HG02973 (cell line): ENCODE measurements around the gene COL23A1.

Experiments used
- ATAC-seq: cut with Tn5 transposase; IDR thresholded peaks from one replicate; pipeline ENCODE4 v1.9.1; 2021; ENCODE audit warnings: moderate library complexity; ENCODE audit not compliant: unreplicated experiment

The COL23A1 gene

DNA sequence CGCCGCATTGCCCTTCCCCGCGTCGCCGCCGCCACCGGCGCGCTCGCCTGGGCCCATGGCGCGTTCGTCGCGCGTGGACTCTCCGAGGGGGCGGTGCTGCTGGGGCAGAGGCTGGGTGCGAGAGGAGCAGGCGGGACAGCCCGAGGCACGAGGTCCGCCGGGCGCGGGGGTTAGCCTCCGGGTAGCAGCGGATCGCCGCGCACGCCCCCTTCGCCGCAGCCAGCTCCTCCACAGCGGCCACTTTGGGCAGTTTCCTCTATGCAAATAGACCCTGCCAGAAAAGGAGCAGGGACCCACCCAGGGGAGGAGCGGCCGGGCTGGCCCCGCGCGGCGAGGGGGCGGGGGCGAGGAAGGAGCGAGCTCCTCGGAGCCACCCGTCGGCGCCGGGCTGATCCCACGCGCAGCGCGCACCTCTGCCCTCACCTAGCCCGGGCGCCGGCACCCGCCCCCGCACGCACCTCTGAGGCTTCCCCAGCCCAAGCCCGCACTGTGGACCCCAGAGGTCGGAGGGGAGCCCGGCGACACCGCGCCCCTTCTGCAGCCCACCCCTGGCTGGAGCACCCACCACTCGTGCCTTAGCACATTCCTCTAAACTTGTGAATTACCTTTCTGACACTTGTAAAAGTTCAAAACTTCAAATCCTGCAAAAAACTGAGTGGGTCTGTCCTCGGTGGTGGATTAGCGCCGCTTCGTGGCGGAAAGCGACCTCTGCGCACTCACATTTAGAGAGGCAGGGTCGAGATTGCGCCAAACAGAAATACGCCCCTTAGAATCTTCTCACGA is at the start of gene COL23A1:
COL23A1 (minus strand) TSS at position 253 of the 783 bp plus-strand sequence.
- no peak for ATAC-seq

DNA sequence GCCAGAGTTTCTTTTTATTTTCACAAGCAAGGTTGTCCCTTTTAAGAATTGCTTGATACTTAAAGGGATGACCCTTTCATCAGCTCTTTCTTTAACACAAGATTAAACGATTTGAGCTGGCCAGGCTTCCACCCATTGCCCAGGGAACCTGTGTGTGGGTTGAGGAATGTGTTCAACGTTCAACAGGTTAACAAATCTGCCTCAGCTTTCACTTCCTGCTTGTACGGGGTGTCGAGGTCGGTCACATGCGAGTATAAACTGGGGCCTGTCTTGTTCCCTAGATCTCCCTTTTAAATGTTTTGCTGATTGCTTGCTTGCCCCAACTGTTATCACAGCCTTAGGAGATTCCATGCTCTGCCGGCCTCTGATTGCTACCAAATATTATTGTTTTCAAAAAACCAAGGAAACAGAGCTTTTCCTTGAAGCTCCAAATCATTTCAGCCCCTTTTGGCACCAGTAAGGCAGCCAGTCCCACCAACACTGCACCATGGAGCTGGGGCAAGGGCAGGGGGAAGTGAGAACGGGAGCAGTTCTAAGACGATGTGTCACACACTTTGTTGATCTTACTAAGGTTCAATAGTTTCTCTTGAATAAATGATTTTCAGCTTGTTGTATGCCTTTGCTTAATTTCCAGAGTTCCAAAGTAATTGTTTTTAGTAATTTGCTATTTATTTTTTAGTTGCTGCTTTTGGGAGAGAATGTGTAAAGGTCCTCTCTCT is 47.3 kb upstream of the COL23A1 start:
- ATAC-seq: no peak

DNA sequence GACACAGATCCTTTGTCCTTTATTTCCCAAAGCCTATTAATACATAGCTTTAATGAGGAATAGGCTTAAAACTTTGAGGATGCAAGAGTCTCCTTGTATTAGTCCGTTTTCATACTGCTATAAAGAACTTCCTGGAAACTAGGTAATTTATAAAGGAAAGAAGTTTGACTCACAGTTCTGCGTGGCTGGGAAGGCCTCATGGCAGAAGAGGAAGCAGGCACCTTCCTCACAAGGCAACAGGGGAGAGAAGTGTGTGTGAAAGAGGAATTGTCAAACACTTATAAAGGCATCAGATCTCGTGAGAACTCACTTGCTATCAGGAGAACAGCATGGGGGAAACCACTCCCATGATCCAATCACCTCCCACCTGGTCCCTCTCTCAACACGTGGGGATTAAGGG is 42.1 kb upstream of the COL23A1 start:
- no peak for ATAC-seq

DNA sequence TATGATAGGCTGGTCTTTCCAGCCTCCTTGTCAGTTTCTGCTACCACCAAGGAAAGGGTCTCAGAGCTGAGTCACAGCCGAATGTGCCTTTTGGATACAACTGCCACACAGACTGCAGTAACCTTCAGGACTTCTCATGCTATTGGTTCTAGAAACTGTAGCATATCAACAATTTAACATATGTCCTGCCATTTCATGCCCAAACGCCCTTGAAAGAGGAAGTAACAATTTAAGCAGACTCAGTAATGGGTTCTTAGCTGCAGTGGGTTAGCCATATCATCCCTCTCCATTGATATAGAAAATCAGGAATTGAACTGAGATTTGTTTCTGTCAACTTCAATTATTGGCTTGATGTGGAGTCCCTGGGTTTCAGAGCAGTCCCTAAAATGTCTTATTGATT is 40.8 kb upstream of the COL23A1 start:
- no peak for ATAC-seq

DNA sequence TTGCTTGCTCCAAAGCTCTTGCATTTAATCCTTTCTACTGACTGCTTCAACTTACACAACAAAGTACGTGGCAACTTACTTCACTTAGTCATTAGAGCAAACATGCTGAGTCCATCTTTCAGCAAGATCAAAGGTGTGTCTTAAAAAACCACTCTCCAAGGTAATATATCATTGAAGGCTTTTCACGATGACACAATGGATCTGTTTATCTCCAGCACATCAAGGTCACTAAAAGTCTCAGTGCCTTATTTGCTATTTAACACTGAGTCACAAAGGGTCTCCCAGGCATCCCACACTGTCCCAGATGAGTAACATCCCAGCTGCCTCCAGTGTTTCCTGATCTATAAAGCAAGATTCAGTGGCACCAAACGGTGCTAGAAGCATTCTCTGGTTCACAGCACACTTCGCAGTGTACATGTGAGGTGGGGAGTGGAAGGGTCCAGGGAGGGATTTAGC is 40.3 kb upstream of the COL23A1 start:
- ATAC-seq: no peak

DNA sequence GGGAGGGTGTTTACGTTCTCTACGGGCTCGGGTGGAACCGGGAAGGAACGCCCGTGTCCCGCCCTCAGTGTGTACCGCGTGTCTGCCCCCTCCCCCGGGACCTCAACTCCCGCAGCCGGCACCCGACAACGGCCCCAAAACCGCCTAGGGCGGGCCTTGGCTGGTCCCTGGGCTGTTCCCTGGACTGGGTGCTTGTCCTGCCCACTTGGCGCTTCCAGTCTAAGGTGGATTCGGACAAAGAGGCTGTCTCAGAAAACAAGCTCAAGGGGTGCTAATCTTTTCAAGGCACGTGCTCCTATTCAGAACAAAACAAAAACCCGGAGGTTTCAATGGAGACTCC is 37.0 kb upstream of the COL23A1 start:
- ATAC-seq: no peak

DNA sequence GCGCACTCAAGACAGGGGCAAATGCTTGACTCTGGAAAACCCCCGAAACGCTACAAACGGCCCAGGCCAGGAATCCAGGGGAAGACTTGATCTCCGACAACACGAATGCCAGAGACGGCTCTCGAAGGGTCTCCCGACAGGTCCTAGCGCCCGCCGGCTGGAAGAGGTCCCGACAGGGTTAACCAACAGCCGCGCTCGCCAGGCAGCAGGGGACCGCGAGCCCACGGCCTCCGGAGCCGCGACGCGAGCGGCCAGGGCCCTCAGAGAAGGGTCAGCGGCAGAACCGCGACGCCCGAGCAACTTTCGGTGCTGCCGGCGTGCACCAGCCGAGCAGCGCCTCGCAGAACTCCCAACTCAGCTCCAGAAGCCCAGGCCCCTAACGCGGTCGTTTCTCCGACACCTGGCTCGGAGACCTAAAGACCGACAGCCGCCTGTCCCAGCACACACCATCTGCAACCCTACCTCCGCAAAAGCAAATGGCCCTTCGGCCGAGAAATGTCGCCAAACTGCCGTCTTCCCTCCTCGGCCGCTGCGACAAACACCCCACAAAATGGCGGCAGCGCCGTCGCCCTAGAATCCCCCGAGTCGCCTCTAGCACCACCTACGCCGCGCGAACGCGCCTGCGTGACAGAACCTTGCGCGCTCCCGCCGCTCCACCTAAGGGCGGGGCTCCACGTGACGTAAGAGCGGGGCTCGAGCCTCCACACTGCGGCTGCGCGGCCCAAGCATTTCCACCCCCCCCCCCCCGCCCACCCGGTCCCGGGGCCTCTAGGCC is 36.5 kb upstream of the COL23A1 start, which contains the start of gene CLK4:
CLK4 (minus strand) TSS at position 567 of the 775 bp plus-strand sequence. CDS start 3,634 bp downstream, outside the sequence.
- peak; percentile 77 for ATAC-seq

DNA sequence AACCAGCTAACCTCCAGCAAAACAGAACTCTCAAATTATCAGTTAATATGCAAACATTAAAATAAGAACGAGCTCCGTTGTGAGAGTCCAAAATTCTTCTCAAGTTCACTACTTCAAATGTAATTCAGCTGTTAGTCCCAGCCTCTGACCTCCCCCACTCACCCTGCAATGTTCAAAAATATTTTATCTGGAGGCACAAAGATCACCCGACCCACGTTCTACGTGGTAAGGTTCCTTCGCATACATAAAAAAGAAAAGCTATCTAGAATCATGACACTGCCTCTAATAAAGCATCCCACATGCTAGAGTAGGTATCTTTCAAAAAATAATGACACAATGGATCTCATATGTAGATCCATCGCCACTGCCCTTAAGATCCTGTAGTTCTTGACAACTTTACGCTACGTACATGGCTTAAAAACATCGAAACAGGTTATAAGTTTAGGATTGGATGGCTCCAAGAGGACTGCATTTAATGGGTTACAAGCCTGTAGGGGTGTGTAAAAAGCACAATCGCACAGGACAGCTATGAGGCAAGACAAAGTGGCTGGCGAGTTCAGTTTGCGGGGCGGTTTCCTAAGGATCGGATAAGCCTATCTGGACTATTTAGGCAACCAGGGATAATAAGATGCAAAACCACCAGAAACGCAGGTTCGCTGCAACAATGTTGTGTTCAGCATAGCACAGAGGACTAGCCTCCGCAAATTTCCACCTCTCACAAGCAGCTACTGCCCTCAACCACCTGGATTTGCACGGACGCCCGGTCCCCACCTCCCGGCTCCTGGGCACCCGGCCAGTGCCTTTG is 35.7 kb upstream of the COL23A1 start:
- peak; percentile 14 for ATAC-seq

DNA sequence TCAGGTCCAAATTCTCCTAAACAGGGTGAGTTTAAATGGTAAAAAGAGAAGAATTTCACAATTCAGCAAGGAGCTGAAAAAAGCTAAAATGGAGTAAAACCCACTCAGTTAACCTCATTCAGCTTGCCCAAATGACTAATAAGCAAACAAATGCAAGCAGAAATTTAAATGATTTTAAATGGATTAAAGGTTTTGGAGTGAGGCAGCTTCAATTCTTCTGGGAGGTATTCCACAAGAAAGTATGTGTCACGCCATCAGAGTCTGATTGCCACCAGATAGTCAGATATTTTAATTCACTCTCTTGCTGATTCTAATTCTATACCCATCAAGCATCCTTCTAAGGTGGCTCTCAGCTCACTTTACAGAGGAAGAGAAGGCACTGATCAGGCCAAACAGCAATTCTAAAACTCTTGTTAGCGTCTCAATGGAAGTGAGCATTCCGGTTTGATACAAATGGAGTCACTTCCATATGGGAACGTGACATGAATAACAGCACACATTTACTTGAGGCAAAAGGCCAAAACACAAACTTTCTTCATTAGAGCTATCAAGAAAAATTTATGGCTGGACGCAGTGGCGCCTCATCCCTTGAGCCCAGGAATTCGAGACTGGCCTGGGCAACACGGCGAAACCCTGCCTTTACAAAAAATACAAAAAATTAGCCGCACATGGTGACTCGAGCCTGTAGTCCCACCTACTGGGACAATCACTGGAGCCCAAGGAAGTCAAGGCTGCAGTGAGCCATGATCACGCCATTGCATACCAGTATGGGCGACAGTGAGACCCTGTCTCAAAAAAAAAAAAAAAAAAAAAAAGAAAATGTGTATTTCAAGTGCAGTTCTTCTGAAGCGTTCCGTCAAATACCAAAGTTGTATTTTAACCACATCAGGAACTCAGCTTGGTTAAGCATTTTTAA is 34.7 kb upstream of the COL23A1 start:
- ATAC-seq: no peak

DNA sequence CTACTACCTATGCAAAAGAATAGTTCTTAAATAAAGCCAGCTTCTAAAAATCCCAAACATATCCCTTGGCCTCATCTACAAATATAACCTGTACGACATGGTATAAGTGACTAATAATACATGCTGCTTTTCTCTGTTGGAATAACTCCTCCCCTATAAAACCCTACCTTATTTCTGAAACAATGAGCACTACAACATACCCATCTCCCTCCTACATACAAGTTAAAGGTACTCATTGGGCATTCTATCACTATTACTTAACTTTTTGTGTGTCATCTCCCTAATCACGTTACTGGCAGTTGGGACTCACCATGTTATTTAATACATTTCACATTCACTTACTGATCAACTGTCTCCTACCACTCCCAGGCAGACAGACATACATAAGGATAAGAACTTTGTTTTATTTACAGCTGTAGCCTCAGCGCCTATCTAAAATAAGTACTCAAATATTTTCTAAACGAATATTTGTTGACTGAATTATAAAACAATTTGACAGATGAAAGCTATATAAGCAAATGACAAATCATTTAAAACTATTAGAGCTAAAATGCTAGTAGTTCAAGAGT is 32.6 kb upstream of the COL23A1 start:
- no peak for ATAC-seq

DNA sequence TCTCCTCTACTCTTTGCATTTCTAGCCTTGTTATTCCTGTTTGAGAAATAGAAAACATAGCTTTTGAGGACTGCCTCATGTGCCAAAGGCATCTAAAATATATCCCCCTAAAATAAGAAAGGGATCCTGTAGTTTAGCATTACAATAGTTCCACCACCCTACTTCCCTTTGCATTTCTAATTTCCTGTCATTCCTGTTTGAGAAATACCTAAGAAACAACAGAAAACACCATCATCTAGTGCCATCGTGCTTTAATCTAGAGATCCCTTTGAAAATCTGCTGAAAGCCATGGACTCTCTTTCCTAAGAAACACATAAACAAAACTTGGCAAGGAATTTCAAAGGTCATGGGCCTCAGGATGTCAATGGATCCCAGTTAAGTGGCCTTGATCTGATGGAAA is 29.2 kb upstream of the COL23A1 start:
- no peak for ATAC-seq

DNA sequence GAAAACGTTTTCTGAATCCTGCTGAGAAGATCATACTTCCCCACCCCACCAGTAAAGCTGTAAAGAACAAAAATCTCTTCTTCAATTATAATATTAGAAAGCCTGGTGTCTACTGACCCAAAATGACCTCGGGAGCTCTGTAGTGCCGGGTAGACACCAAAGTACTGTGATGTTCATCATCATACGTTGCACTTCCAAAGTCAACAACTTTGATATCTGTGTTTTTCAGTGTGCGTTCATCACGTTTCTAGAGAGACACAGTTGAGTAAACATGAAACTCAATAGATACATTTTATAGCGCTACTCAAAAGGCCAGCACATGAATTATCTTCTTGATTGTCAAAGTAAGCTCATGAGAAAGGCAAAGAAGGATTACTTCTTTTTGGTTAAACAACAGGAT is 22.1 kb upstream of the COL23A1 start:
- ATAC-seq: no peak

DNA sequence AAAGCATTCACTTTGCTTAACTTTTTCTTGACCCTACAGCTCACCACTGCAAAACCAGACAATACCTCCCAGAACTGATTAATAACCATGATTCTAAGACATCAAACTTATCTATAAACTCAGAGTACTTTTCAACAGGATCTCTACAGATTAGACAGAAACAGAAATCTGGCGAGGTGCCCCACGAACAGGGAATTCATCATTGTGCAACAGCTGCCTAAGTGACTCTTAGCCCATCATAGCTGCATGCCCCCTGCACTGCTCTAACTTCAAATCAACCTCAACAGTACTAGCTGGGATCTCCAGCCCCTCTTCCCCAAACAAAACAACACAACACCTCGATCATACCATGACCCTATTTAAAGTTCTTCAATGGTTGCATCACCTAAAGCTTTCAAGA is 16.1 kb upstream of the COL23A1 start:
- no peak for ATAC-seq

DNA sequence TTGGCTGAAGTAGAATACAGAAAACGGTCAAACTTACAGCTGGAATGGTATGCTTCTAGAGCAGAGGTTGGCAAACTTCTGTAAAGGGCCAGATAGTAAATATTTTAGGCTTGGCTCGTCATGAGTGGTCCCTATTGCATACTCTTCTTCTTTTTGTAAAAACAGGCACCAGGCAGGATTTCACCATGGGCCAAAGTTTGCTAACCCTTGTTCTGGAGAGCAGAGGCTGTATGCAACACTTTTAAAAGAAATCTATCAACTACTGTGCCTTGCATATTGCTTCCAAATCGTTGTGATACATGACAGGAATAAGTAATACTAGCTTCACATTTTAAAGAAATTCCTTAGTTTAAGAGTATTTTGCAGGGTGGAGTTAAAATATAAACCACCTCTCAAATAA is 15.6 kb upstream of the COL23A1 start:
- ATAC-seq: no peak

DNA sequence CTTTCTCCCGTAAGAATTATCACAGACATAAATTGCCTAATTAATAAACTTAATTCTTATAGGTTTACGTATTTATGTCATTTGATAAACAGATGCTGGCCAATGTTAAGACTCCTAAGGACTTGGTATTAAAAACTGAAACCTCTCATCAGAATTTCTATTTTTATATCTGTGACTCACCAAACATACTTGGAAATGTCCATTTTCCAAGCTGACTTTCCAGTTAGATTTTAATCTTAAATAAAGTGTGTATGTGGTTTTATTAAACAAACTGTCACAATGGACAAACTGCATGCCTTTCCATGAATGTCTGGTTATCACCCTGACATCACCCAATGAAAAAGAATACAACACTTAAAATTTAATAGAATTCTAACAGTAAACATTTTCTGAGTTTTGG is 12.6 kb upstream of the COL23A1 start:
- ATAC-seq: no peak

DNA sequence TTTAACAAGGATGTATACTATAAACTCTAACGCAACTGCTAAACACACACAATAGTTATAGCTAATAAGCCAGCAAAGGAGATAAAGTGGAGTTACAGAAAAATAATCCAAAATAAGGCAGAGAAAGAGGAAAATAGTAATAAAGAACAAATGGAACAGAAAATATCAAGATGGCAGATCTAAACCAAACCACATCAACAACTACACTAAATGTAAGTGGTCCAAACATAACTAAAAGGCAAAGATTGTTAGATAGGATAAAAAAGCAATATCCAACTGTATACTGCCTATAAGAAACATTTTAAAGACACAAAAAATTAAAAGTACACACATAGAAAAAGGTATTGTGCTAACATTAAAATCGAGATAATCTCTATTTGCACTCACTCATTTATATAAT is 5.6 kb upstream of the COL23A1 start:
- no peak for ATAC-seq

DNA sequence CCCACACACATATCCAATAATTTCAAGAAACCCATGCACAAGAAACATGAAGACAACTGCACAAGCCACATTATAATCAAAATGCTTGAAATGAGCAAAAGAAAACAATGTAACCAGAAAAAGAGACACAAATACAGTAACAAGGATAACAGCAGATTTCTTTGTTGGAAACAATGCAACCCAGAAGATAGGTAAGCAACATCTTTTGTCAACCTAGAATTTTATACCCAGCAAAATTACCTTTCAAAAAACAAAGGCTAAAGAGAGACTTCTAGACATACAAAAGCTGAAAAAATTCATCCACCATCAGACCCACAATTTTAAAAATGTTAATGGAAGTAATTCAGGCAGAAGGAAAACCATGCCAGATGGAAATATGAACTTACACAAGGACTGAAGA is 5.0 kb upstream of the COL23A1 start:
- no peak for ATAC-seq

DNA sequence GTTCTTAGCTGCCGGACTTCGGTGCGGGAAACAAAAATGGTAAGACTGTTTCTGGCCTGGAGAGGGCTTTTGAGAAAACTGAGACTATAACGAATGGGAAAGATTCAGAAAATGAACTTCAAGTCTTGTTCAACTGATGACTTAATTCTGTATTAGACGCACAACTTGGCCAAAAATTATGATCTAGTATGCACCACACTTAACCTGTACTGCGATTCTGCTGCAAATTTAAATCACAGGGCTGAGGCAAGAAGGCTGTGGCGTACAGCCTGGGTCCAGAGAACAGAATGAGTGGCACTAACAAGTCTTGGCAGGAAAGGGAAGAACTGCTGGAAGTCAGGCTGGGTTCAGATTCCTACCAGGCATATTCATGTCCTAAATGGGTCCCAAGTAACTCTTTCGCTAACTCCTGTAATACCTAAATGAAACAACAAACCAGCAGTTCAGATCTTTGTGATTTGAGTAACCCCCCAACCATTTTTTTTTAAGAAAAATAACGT is 781 bp upstream of the COL23A1 start:
- ATAC-seq: no peak
